HG03175 (cell line): ENCODE results near the gene METTL25B.

Experiments
- ATAC-seq: cut with Tn5 transposase; IDR thresholded peaks from one replicate; pipeline ENCODE4 v1.9.1; 2021; ENCODE audit warnings: mild to moderate bottlenecking, moderate library complexity; ENCODE audit not compliant: unreplicated experiment

METTL25B gene

GRCh38 chr1:156700736-156701531 is 27.3 kb upstream of the METTL25B start:
- no peak for ATAC-seq

- ATAC-seq, result no peak
Observed at GRCh38 chr1:156703336-156703735, 24.9 kb upstream of the METTL25B start.

- no peak for ATAC-seq
Observed at GRCh38 chr1:156703741-156704140, 24.5 kb upstream of the METTL25B start.

GRCh38 chr1:156704166-156704711 is 24.0 kb upstream of the METTL25B start:
- no peak for ATAC-seq

GRCh38 chr1:156704930-156705320 is 23.3 kb upstream of the METTL25B start:
- ATAC-seq, result no peak

- ATAC-seq, result no peak
Observed at GRCh38 chr1:156705321-156705917, 22.9 kb upstream of the METTL25B start, which contains the start of gene CRABP2. Gene CRABP2, minus strand, starts transcription at chr1:156705583. Its CDS starts 137 bp downstream, at chr1:156705446.

GRCh38 chr1:156705918-156706656 is 22.2 kb upstream of the METTL25B start:
- ATAC-seq, result no peak

- no peak for ATAC-seq
Observed at GRCh38 chr1:156706657-156707416, 21.4 kb upstream of the METTL25B start.

GRCh38 chr1:156707417-156708217 is 20.7 kb upstream of the METTL25B start:
- no peak for ATAC-seq

GRCh38 chr1:156708218-156708661 is 20.0 kb upstream of the METTL25B start:
- ATAC-seq, result no peak

GRCh38 chr1:156709031-156709430 is 19.2 kb upstream of the METTL25B start:
- no peak for ATAC-seq

GRCh38 chr1:156709757-156710489 is 18.3 kb upstream of the METTL25B start:
- ATAC-seq, result no peak

- ATAC-seq, result no peak
Observed at GRCh38 chr1:156711011-156711817, 17.1 kb upstream of the METTL25B start.

- ATAC-seq, result no peak
Observed at GRCh38 chr1:156712626-156713025, 15.6 kb upstream of the METTL25B start.

- no peak for ATAC-seq
Observed at GRCh38 chr1:156714830-156715229, 13.4 kb upstream of the METTL25B start.

GRCh38 chr1:156717351-156717750 is 10.9 kb upstream of the METTL25B start:
- ATAC-seq, result no peak

GRCh38 chr1:156721131-156721530 is 7.1 kb upstream of the METTL25B start:
- no peak for ATAC-seq

GRCh38 chr1:156721535-156721934 is 6.7 kb upstream of the METTL25B start:
- ATAC-seq, result no peak
